Activated naive CD4-positive, alpha-beta T cell treated with Interleukin-2 at 50 U/mL for 16 hours (primary cell): ENCODE measurements around the gene HDAC7.

Experiments used
- DNase-seq: peaks from one replicate; pipeline ENCODE4 v3.0.0-alpha.2; 2020

Gene HDAC7

DNA sequence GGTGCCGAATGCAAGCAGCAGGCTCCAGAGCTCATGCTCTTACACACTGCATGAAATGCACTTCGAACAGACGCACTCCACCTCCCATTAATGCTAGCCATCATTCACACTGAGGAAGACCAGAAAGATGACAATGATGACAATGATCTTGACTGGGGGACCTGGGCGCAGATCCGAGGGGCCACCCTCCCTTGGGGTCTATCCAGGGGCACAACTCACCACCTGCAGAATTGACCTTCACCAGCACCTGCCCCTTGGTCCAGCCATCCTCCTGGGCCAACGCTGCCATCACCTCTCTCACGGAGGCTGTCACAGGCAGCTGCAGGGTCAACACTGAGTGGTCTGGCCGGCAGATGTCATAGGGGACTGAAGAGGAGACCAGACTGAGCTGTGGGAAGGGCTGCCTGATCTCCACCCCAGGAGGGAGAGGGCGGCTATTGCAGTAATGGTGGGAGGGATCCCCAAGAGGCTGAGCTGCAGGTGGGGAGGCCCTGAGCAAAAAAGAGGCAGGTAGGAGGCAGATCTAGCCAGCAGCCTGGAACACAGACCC lies 76.3 kb downstream of the HDAC7 start:
- no peak for DNase-seq

DNA sequence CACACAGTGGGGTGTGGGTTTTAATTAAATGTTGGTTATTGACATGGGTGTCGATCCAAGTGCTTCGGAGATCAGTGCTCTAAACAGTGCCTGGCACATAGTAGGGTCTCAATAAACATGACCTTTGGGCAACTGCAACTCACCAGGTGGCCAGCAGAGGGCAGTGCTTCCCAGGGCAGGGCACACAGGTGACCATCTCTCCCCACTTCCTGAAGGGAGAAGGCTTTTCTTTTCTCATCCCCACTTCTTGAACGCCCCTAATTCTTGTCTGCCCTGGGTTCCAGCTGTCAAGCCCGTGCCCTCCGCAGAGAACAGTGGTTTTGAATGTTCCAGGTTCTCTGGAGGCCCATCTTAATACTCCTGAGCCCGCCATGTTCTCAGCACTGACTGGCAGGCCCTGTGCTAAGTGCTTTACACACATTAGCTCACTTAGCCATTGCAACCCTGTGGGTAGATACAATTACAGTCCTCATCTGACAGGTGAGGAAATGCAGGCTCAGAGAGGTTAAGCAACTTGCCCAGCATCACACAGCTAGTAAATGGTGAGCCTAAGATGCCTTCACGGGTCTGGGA lies 77.4 kb downstream of the HDAC7 start:
- peak; percentile 77 for DNase-seq

DNA sequence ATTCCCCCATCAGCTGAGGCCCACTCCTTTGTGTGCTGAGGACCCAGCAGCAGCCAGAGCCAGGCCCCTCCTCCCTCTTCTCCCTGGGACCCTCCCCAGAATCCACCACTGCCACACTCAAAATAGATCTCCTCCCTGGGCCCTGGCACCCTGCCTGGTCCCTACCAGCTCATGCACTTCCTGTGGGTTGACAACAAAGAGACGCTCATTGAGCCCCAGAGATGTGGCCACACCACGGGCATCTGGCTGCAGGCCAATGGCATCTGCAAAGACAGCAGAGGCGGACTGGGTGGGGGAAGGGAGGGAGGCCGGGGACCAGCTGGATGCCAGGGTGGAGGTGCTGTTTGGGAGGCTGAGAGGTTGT lies 78.4 kb downstream of the HDAC7 start:
- DNase-seq = peak; percentile 60

DNA sequence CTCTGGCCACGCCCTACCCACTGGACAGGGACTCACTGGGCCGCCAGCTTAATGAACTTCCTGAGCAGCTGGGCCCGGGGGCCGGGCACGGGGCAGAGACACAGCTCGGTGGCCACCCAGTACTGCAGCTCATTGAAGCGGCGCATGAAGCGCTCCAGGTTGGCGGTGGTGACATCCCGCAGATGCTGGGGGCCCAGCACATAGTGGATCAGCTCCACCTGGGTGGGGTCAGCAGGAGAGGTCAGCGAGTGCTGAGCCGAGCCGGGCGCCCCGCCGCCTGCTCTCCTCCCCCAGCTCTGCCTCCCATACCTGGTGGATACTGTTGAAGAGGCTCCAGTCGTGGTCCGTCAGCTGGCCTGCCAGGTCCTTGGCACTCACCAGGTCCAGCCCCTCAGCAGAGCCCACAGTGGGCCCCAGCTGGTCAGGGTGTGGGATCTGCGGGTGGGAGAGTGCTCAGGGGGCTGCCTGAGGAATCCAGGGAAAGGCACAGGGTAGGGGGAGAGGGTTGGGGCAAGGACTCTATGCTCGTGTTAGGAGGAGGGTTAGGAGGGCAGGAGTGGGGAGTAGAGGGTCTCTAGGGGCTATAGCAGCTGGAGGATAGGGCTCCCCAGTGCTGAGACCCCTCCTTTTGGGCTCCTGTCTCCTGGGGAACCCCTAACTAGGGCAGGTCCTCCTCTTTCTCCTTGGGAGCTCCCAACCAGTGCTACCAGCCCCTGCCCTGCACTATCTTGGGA lies 78.9 kb downstream of the HDAC7 start:
- DNase-seq = no peak

DNA sequence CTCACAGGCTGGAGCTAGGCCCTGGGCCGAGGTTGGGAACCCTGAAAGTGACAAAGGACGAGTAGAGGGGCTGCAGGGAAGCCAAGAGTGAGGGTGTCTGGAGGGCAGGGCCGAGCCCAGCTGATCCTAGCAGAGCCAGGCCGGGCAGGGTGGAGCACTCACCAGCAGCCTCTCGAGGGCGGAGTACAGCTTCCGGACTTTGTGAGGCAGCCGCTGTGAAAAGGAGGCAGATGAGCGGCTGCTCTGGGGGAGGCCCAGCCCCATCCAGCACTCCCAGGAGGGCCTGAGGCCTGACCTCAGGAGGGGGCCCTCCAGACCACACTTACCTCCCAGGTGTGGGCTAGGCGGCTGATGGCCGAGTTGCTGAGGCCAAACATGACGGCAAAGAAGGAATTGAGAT lies 79.7 kb downstream of the HDAC7 start:
- DNase-seq = no peak

DNA sequence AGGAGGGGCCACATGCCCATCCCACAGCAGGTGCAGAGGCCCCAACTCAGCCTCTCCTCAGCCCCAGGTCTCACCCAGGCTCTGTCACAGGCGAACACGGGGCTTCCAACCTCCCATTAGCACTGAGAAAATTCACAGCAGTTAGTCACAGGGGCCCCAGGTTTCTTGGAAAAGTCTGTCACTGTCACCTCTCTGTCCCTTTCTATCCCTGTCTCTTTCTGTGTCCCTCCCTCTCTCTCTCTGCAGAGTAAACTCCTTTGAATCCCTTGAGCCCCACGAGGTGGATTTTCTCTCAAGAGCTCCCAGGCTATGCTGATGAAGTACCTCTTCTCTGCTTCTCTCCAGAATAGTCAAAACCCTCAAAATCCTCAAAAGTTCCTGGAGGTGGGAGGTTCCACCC lies 80.4 kb downstream of the HDAC7 start:
- no peak for DNase-seq

DNA sequence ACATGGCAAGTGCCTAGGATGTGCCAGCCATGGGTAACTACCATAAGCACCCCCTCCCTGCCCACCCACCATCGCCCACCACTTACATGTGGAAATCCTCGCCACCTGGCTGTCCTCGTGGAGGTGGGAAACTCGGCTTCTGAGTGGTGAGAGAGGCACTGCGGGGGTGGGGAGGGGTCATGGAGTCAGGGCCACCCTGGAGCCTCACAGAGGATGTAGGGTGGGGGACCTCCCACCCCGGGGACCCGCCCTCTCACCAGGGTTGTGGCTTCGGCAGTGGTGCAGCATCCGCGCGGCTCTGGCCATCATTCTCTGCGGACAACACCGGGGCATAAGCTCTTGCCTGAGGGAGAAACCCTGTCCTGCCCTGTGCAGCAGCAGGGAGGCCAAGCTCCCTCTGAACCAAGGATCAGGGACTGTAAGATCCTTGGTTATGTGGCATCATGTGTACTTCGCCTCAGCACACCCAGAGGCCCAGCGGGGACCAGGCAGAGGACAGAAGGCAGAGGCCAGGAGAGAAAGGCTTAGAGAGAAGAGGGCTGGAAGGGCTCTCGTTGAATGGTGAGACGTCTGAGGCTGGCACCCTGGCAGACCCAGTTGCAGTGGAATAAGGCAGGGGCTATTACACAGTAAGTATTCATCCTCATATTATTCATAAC lies 81.6 kb downstream of the HDAC7 start:
- no peak for DNase-seq

DNA sequence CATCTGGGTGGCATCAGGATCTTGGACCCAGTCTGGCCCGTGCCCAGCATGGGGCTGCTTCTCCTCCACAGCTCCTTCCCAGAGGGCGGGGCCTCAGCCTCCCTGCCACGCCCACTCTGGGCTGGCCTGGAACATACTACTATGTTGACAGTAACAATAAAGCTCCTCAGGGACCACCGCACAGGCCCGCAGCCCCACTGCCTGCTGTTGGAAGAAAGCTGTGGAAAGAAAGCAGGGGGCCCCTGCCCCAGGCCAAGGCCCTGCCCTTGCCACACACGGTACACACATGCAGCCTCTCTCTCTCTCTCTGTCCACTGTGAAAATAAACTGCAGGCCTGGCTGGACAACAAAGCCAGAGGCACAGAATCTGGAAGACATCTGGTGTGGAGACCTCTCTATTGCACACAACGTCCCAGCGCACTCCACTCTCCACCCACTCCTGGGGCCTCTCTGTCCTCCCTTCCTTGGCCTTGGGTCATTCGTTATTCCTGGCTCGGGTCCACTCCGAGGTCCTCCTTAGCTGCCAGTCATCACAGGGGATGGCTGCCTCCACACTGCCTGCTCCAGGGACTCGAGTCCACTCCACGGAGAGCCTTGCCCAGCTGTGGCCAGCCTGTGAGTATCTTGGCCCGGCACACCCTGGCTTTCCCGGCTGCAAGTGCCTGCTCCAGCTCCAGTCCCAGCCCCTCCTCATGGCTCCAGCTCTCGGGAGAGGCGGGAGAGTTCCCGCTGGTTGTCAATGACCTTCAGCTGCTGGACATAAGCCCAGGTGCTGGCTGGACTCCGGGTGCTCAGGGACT lies 82.6 kb downstream of the HDAC7 start:
- DNase-seq = no peak

DNA sequence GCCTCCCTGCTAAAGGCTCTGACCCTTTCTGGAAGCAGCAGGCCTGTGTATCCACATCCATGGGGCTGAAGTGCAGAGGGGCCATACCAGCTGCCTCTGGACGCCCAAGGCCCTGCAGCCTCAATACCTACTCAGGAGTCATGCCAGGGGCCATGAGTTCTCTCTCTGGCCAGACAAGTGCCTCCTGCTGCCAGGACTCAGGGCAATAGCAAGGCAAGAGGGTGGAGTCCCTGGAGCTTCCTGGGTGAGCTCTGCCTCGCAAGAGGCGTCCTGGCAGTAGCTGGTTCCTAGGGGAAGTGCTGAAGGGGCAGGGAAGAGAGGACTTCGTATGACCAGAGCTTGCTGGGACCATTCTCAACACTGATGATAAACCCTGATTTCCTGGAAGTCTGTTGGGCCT lies 83.5 kb downstream of the HDAC7 start:
- DNase-seq = no peak

DNA sequence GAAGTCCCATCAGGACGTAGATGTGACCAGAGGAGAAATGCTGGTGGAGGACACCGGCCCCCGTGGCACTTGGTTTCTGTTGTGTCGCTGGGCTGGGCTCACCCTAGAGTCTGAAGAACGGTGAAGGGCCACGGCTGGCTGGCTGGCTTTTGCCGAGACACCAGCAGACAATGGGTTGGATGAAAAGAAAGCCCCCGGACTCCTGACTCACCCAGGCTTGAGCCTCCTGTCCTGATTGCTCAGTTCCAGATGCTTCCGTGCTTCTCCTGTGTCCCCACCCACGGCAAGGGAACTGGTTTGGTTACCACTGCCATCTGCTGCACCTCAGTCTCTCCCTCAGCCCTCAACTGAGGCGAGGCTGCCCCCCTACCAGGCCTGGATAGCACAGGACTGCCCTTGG lies 84.1 kb downstream of the HDAC7 start:
- DNase-seq = no peak

DNA sequence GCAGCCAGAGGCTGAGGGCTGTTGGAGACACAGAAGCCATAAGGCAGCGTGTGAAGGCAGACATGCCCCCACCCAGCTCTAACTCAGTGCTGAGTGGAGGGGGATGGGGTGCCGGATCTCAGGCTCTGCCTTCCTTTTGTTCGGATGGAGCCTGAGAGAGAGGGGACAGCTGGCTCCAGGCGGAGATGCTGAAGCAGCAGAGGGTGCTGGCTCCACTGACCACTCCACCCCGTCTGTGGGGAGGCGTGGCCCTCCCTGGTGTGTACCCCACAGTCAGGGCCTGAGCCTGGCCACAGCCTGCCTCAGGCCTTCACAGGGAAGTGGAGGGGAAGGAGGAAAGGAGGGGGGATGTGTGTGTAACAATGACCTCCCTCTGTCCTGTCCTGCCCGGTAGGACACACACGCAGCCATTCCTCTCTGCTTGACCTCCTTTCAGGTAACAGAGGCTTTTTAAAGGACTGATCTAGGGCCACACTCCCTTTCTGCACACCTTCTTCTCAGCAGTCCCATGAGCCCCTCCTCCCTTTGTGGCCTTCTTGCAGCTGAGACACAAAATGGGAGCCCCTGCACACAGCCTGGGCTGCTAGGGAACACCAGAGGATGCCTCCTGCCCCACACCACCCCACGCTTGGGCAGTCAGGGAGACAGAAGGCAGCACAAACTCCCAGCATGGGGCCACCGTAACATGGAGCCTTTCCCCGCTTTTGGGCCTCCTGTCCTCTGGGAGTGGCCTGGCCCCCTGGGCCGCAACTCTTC lies 84.8 kb downstream of the HDAC7 start:
- no peak for DNase-seq

DNA sequence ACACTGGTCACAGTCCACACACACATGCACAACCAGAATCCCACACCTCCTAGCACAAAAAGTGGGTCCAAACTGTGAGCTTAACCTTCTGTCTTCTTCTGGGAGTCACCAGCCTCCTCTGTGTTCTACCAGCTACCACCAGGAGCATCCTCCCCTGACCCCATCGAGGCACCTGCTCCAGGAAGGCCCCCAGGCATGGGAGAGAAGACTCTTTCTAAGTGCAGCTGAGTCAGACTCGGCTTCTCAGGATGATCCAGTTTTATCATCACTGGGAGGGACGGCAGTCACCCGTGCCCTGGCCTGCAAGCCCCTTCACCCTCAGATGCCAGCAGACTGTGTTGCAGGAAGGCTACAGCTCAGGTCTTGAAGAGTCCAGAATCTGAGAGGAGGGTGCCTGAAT lies 86.6 kb downstream of the HDAC7 start:
- DNase-seq = no peak
